Pulmonary artery endothelial cell (primary cell): ENCODE results near the gene BRK1. TPM values are rescaled to one million over a fixed set of nuclear protein-coding genes. Genes with fewer than 3 reads are reported as not detected.
"Not testable (repeated sequence)": the region's sequence is repeated elsewhere in the genome, so short reads cannot be mapped to it uniquely, and the experiment has no call there.

ENCODE experiments used
- DNase-seq: peaks from one replicate; pipeline ENCODE4 v3.0.0-alpha.2; 2011; ENCODE audit warnings: low read depth, low spot score
- total RNA-seq: library from RNA; depleted of rRNA; stranded (reverse); fragments of >200 nt; gene quantifications from 2 replicates; pipeline ENCODE4 v1.2.3, GENCODE V29; 2014

The BRK1 gene
- total RNA-seq, result 113 and 170 TPM in 2 replicates

DNA sequence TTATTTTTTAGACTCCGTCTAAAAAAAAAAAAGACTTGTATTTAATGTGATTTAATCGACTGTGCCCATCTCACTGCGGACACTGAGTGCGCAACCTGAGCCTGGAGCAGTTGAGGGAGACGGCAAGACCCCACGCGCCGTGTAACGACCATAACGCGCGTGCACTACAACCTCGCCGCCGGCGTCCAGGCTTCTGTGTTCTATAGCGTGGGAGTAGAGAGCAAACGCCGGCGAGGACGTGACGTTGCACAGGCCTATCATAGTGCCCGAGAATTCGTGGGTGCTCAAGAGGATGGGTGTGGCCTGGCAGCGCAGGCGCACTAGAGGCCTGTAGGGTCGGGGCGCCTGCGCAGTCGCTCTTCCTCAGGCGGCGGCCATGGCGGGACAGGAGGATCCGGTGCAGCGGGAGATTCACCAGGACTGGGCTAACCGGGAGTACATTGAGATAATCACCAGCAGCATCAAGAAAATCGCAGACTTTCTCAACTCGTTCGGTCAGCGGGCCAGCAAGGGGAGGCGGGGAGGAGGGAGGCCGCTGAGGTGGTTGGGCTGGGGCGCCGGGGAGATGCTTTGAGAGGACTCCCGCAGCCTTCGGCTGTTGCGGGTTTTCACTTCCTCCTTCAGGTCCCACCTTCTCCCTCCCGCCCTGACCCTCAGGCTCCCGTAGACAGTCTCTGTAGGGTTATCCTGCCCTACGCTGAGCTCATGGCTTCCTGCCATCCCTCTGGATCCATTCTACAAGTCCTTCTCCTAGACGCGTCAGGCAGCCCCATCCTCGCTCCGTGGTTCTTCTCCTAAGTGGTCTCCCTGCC, at the start of gene BRK1:
Gene BRK1, plus strand, starts transcription at position 350 of the 812 bp plus-strand sequence. Its CDS starts 27 bp downstream, at position 377.
- DNase-seq, result peak; percentile 87

DNA sequence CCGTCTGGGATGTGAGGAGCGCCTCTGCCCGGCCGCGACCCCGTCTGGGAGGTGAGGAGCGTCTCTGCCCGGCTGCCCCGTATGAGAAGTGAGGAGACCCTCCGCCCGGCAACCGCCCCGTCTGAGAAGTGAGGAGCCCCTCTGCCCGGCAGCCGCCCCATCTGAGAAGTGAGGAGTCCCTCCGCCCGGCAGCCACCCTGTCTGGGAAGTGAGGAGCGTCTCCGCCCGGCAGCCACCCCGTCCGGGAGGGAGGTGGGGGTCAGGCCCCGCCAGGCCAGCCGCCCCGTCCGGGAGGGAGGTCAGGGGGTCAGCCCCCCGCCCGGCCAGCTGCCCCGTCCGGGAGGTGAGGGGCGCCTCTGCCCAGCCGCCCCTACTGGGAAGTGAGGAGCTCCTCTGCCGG, 45.4 kb upstream of the BRK1 start:
- not testable (repeated sequence) for DNase-seq

DNA sequence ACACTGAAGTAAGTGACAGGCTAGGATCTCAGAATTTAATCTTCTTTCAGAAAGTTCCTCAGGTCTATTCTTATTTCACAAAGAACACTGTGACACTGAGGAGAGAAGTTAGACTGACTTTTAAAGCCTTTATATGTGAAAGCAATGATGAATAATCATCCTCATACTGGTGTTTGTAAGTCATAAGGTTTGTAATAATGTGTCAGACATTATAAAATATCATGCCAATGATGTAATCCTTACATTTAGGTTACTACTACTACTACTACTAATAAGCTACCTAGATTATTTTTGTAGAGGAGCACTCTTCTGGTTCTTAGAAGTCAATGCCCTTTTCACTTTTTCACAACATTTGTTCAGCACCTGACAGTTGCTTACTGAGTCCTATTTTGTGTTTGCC, 40.8 kb upstream of the BRK1 start:
- no peak for DNase-seq

DNA sequence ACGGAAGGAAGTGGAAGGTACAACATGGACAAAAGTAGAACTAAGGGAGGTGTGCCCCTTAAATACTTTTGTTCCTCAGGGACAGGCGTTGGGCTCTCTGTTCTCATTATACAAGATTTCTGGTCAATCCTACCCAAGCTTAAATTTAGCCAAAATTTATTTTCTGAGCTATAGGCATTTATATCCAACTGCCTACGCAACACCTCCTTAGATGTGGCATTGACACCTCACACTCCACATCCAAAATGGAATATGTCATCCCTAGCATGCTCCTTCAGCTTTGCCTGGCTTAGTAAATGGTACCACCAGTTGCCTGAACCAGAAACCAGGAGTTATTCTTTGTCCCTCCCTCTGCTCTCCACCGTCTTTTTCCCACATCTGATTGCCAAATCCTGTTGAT, 33.6 kb upstream of the BRK1 start:
- DNase-seq, result no peak

DNA sequence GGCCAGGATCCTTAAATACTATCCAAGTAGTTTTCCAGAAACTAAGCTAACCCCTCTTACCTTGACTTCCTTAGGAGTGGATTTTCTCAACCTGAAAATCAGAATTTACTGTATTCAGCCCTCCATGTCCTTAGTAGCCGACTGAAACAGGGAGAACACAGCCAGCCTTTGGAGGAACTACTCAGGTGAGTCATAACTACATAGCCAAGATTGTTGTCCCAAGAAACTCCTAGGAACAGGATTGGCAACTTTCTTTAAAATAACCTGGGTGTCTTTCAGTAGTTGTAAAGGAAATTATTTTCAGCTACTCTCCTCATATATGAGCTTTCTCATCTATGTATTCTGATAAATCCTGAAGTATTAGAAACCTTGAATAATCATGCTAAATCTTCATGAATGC, 29.7 kb upstream of the BRK1 start:
- no peak for DNase-seq

DNA sequence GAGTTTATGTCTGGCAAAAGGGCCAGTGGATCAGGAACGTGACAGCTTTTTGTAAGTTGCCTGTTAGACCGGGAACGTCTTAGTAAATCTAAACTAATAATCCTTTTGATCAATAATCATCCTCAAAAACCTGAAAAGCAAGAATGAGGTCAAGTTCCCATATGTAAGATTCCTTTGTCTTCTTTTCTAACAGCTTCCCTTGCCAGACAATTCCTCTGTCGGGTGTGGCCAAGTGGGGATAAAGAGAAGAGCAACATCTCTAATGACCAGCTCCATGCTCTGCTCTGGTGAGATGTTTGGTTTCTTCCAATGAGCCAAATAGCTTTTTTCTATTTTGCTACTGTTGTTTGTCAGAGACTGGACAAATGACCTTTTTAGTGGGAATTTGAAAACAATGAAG, 27.2 kb upstream of the BRK1 start:
- DNase-seq, result no peak

DNA sequence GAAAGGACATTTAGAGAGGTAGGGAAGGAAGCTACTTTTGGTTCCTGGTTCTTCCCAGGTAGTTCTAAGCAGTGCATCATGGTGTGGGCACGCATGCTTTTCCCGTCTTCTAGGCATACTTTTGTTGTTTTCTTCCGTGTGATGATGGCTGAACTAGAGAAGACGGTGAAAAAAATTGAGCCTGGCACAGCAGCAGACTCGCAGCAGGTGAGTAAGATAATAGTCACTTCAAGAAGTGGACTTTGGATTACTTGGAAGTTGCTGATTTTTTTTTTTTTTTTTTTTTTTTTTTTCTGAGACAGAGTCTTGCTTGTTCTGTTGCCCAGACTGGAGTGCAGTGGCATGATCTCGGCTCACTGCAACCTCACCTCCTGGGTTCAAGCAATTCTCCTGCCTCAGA, 25.3 kb upstream of the BRK1 start:
- no peak for DNase-seq

DNA sequence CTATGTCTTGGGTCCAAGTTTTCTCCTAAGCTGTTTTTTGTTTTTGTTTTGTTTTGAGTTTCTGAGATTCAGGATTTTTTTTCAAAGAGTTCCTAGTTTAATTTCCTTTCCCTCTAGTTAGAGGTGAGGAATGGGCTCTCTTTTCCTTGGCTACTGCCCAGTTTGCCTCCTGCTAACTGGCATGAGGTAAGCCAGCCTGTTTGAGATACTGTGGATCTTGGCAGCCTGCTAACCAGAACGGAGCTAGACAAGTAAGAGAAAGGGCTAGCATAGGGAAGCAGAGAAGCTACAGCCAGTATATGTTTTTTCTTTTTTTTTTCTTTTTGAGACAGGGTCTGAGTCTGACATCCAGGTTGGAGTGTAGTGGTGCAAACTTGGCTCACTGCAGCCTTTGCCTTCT, 24.7 kb upstream of the BRK1 start:
- DNase-seq, result not testable (repeated sequence)

DNA sequence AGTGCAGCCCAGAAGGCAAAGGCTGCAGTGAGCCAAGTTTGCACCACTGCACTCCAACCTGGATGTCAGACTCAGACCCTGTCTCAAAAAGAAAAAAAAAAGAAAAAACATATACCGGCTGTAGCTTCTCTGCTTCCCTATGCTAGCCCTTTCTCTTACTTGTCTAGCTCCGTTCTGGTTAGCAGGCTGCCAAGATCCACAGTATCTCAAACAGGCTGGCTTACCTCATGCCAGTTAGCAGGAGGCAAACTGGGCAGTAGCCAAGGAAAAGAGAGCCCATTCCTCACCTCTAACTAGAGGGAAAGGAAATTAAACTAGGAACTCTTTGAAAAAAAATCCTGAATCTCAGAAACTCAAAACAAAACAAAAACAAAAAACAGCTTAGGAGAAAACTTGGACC, 24.1 kb upstream of the BRK1 start:
- DNase-seq, result not testable (repeated sequence)

DNA sequence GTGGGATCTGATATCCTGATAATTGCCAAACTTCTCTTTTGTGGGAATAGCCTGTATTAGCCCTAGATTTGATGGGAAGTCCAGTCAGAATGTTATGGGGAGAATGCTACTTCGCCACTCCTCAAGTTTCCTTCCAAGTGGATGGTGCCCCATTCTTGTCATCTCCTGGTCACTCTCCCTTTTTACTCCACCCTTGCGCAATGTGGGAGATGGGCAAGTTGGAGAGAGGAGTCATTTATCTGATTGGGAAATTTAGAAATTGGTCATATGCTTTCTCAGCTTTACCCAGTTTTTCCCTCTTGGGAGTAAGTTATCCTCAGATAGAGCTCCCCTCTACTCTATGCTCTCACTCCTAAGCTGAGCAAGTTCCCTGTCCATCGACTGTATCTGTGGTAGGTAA, 21.8 kb upstream of the BRK1 start:
- no peak for DNase-seq

DNA sequence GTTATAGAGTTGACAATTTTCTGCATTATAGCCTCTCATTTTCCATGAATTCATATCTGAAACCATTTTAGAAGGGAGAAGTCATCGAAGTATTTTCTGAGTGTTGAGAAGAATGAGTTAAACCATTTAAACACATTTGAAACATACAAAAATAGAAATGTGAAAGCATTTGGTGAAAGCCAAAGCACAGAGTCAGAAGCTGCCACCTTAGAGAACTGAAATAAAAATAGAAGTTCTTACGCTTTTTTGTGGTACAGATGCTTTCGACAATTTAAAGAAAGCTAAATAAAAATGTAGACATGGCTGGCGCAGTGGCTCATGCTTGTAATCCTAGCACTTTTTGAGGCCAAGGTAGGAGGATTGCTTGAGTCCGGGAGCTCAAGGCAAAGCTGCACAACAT, 16.4 kb upstream of the BRK1 start:
- no peak for DNase-seq

DNA sequence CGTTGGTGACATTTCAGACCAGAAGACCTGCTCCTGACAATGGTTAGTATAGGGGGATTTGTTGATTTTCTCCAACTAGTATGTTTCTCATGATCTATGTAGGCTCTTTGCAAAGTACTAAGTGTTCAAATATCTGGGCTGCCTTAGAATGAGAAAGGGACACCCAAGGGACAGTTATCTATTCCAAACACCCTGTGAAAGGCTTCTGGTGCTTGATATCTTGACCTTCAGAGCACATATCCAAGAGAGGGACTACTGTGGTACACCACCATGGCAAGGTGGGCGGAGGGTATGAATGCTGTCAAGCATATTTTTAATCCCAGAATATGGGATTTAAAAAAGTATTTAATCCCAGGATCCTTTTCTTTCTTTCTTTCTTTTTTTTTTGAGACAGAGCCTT, 8.6 kb upstream of the BRK1 start:
- DNase-seq, result no peak

DNA sequence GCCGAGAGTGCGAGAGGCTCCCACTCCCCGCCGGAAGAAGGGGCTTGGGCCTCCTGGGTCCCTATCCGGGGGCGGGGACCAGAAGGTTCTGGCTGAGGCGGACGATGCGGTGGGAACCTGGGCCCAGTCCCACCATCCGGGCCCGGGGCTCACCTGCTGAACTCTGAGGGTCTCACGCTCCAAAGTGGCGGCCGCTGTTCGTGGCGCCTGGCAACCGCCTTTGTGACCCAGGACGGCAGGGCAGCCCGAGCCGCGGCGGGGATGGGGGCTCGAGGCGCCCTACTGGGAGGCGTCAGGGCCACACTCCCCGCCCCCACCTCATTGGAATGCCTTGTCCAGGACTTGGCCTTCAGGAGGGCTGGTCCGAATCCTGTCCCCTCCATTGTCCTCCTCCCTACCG, 7.4 kb upstream of the BRK1 start, which contains the start of gene FANCD2OS:
Gene FANCD2OS, minus strand, starts transcription at position 165 of the 400 bp plus-strand sequence. CDS start 3,481 bp downstream, outside the sequence.
- DNase-seq, result no peak

DNA sequence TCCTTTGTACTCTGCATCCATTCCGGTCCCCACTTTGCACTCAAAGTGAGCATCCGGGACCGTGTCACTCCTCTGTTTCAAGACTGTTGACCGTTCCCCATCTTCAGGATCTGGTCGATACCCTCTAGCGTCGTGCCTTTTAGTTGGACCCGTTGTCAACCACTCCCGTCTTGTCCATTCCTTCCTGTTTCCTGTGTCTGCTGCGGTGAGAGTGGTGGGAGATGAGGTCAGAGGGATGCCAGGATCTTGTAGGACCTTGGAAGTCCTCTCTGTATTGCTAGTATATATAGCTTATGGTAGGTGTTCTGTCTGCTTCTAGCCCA, 624 bp downstream of the BRK1 start:
- peak; percentile 7 for DNase-seq

DNA sequence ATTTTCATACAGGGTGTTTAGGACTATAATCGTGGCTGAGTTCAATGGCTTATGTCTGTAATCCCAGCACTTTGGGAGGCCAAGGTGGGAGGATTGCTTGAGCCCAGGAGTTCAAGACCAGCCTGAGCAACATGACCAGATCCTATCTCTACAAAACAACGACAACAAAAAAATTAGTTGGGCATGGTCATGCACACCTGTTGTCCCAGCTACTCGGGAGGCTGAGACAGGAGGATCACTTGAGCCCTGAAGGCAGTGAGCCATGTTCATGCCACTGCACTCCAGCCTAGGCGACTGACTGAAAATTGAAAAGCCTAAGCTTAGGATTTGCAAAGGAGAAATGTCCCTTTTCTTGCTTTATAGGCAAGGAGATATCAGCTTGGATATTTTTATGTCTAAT, 1.5 kb downstream of the BRK1 start:
- DNase-seq, result no peak

DNA sequence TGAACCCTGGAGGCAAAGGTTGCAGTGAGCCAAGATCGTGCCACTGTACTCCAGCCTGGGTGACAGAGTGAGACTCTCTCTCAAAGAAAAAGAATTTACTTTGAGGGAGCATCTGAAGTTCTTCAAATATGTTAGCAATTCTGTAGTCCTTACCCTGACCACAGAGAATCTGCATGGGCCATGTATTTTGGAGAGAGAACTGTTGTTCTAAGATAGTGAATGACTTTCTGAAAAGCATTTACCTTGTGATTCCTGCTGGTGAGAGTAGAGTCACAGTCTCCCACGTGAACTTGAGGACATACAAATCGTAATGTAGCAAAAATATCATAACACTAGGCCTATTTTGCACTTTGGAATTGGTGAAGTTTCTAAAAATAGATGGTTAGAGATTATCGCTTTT, 3.9 kb downstream of the BRK1 start:
- DNase-seq, result no peak

DNA sequence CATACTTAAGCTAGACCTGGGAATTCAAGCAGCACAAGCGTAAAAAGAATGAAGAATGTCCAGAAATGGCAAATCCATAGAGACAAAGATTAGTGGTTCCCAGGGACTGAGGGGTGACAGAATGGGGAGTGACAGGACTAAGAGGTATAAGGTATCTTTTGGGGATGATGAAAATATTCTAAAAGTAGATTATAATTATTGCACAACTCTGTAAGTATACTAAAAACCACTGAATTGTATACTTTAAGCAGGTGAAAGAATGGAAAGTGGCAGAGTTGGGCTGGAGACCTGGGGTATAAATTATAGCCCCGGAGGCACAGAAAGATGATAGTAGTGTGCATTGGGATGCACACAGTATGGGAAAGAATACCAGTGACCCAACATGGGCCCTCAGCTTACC, 5.6 kb downstream of the BRK1 start:
- no peak for DNase-seq

DNA sequence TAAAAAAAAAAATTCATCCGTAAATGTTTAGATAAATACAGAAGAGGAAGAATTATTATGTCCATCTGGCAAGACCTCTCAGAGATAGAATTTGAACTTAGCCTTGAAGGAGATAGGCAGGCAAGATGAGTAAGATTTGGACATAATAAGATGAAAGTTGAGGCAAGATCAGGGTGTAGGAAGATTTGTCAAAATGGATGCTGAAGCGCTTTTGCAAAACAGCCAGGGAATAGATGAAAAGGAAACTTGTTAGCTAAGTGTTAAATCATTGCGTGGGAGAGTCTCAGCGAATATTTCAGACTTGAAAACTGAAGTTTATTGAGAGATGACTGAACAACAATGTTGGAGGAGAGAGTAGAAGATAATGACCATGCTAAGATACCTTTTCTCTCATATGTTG, 7.2 kb downstream of the BRK1 start:
- DNase-seq, result no peak

DNA sequence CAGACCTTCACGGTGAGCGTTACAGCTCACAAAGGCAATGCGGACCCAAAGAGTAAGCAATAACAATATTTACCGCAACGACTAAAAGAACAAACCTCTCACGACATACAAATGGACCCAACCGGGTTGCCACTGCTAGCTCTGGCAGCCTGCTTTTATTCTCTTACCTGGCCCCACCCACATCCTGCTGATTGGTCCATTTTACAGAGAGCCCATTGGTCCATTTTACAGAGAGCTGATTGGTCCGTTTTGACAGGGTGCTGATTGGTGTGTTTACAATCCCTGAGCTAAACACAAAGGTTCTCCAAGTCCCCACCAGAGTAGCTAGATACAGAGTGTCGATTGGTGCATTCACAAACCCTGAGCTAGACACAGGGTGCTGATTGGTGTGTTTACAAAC, 20.4 kb downstream of the BRK1 start:
- DNase-seq, result not testable (repeated sequence)

DNA sequence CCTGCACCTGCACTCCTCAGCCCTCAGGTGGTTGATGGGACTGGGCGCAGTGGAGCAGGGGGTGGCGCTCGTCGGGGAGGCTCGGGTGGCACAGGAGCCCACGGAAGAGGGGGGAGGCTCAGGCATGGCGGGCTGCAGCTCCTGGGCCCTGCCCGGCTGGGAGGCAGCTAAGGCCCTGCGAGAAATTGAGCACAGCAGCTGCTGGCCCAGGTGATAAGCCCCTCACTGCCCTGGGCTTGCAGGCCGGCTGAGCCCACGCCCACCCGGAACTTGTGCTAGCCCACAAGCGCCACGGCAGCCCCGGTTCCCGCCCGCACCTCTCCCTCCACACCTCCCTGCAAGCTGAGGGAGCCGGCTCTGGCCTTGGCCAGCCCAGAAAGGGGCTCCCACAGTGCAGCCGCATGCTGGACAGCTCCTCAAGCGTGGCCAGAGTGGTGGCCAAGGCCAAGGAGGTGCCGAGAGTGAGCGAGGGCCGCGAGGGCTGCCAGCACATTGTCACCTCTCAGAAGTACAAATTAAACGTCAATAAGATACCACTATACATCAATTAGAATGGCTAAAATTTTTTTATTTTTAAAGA, 21.0 kb downstream of the BRK1 start:
- DNase-seq, result no peak

DNA sequence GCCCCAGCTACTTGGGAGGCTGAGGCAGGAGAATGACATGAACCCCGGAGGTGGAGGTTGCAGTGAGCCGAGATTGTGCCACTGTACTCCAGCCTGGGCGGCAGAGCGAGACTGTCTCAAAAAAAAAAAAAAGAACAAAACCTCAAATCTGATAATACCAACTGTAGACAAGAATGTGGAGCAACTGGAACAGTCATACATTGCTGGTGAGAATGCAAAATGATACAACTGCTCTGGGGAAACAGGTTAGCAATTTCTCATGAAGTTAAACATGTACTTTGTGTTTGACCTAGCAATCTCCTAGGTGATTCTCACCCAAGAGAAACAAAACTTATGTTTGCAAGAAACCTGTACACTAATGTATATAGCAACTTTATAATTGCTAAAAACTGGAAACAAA, 21.7 kb downstream of the BRK1 start:
- DNase-seq, result no peak

DNA sequence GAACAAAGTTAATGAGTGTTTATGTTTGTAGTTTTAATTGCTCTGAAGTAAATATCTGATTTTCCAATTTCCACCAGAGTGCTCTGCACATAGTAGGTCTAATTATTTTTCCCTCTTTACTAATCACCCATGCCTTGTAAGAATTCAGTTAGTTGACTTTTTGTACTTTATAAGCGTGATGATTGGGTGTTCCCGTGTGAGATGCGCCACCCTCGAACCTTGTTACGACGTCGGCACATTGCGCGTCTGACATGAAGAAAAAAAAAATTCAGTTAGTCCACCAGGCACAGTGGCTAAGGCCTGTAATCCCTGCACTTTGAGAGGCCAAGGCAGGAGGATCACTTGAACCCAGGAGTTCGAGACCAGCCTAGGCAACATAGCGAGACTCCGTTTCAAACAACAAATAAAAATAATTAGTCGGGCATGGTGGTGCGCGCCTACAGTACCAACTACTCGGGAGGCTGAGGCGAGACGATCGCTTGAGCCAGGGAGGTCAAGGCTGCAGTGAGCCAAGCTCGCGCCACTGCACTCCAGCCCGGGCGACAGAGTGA, 25.6 kb downstream of the BRK1 start:
- no peak for DNase-seq
